Body of pancreas (tissue), 4 donors: ENCODE data around the gene LAMA5.

Experiments used
- POLR2A ChIP-seq, 3 donors: fragments of 450-650 bp; IDR thresholded peaks; one replicate each; pipeline ENCODE4 v1.6.1; 2016; ENCODE audit warnings: antibody characterized with exemption in 3 of 3, mild to moderate bottlenecking in 2 of 3
- TF ChIP-seq, protein P1 (sequence below), 7 experiments: fragments of 450-650 bp in 4 of 7; fragments of 200-600 bp in 3 of 7; sonication (generic) in 3 of 7; IDR thresholded peaks; one replicate each; pipeline ENCODE4 v1.5.1; 2016 to 2019; ENCODE audit warnings: antibody characterized with exemption in 7 of 7

DNA sequence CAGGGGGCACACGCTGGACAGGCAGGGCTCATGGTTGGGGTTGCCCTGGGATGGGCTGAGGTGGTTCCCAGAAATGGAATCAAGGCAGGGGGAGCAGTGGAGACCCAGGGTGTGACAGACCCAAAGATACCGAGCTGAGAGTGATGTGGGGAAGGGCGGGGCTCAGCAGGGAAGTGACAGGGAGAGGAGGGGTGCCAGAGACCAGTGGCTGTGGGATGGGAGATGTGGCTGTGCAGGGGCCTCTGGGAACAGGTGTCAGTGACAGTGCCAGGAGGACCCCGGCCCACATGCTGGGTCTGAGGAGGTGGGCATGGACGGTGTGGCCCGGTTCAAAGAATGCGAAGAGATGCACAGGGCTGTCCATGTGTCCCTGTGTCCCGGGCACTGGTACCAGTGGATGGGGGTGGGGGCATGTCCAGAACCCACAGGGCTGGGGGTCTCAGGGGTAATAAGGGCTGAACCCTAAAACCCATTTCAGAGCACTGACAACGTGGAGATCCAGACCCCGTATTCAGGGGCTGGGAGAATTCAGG is 38.9 kb upstream of the LAMA5 start:
- TF ChIP-seq, protein P1, sequence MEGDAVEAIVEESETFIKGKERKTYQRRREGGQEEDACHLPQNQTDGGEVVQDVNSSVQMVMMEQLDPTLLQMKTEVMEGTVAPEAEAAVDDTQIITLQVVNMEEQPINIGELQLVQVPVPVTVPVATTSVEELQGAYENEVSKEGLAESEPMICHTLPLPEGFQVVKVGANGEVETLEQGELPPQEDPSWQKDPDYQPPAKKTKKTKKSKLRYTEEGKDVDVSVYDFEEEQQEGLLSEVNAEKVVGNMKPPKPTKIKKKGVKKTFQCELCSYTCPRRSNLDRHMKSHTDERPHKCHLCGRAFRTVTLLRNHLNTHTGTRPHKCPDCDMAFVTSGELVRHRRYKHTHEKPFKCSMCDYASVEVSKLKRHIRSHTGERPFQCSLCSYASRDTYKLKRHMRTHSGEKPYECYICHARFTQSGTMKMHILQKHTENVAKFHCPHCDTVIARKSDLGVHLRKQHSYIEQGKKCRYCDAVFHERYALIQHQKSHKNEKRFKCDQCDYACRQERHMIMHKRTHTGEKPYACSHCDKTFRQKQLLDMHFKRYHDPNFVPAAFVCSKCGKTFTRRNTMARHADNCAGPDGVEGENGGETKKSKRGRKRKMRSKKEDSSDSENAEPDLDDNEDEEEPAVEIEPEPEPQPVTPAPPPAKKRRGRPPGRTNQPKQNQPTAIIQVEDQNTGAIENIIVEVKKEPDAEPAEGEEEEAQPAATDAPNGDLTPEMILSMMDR (IDR thresholded peaks at IDR 0.05): no peak
- no peak for TF ChIP-seq POLR2A (IDR thresholded peaks at IDR 0.05)
